Activated naive CD4-positive, alpha-beta T cell treated with anti-CD3 and anti-CD28 coated beads, Interleukin-2, amount 50 U/mL, for 72 hours (primary cell): ENCODE results near the gene KCNMA1. TPM values are rescaled to one million over a fixed set of nuclear protein-coding genes. Genes with fewer than 3 reads are reported as not detected.
"Not testable (repeated sequence)": the region's sequence is repeated elsewhere in the genome, so short reads cannot be mapped to it uniquely, and the experiment has no call there.

ENCODE experiments used
- ATAC-seq, 2 donors: fragments of 150-1000 bp; cut with Tn5 transposase; 2 replicates each; pipeline ENCODE4 v1.10.0; 2021; ENCODE audit warnings: mild to moderate bottlenecking in 2 of 2, moderate library complexity in 2 of 2
- DNase-seq, 2 donors: peaks; one replicate each; pipeline ENCODE4 v3.0.0; 2021 to 2022; ENCODE audit warnings: low spot score in 2 of 2
- H3K27ac Mint-ChIP-seq, 2 donors: one replicate each; pipeline ENCODE4 v1.8.0; 2022; ENCODE audit warnings: mild to moderate bottlenecking in 2 of 2, mixed read lengths in 2 of 2
- H3K36me3 Mint-ChIP-seq, 2 donors: one replicate each; pipeline ENCODE4 v1.8.0; 2022; ENCODE audit warnings: mixed read lengths in 2 of 2
- H3K9me3 Mint-ChIP-seq, 2 donors: one replicate each; pipeline ENCODE4 v1.8.0; 2022; ENCODE audit warnings: mixed read lengths in 2 of 2
- total RNA-seq, 2 donors: library from RNA; stranded (reverse); gene quantifications; one replicate each; pipeline ENCODE4 v1.2.3, GENCODE V29; 2022

The KCNMA1 gene
- total RNA-seq, 2 donors from 2014 or later = not detected

- Mint-ChIP-seq H3K27ac (no peak overlapping the region), H3K36me3 (no peaks in the 10 kb centered on the region), H3K9me3 (no peaks in the 10 kb centered on the region)
- DNase-seq = no peak
- no peak for ATAC-seq
Observed at GRCh38 chr10:77416311-77417135, 221.1 kb downstream of the KCNMA1 start.

- no peak for ATAC-seq
- no peaks in the 10 kb centered on the region for H3K36me3 Mint-ChIP-seq
- DNase-seq = no peak
- no peaks in the 10 kb centered on the region for H3K9me3 Mint-ChIP-seq
- no peak overlapping the region for H3K27ac Mint-ChIP-seq
Observed at GRCh38 chr10:77415313-77415960, 222.2 kb downstream of the KCNMA1 start.

- DNase-seq = no peak
- H3K36me3 Mint-ChIP-seq = no peaks in the 10 kb centered on the region
- H3K9me3 Mint-ChIP-seq = no peaks in the 10 kb centered on the region
- ATAC-seq = no peak
- no peak overlapping the region for H3K27ac Mint-ChIP-seq
Observed at GRCh38 chr10:77413231-77413630, 224.4 kb downstream of the KCNMA1 start.

- not testable (repeated sequence) for H3K36me3 Mint-ChIP-seq, H3K9me3 Mint-ChIP-seq, H3K27ac Mint-ChIP-seq, ATAC-seq, DNase-seq
Observed at GRCh38 chr10:77412573-77413133, 225.0 kb downstream of the KCNMA1 start.

GRCh38 chr10:77411805-77412204, 225.8 kb downstream of the KCNMA1 start:
- no peaks in the 10 kb centered on the region for H3K9me3 Mint-ChIP-seq
- H3K27ac Mint-ChIP-seq = no peak overlapping the region
- ATAC-seq (no peak), DNase-seq (no peak)
- H3K36me3 Mint-ChIP-seq = no peaks in the 10 kb centered on the region

GRCh38 chr10:77410523-77410922, 227.1 kb downstream of the KCNMA1 start:
- Mint-ChIP-seq H3K36me3 (no peaks in the 10 kb centered on the region), H3K27ac (no peak overlapping the region), H3K9me3 (no peaks in the 10 kb centered on the region)
- DNase-seq (no peak), ATAC-seq (no peak)

- H3K27ac Mint-ChIP-seq = no peak overlapping the region
- H3K36me3 Mint-ChIP-seq = no peaks in the 10 kb centered on the region
- no peak for DNase-seq
- no peak for ATAC-seq
- H3K9me3 Mint-ChIP-seq = no peaks in the 10 kb centered on the region
Observed at GRCh38 chr10:77409697-77410471, 227.7 kb downstream of the KCNMA1 start.

- ATAC-seq (no peak), DNase-seq (no peak)
- Mint-ChIP-seq H3K9me3 (no peaks in the 10 kb centered on the region), H3K27ac (no peak overlapping the region), H3K36me3 (no peaks in the 10 kb centered on the region)
Observed at GRCh38 chr10:77408259-77408658, 229.3 kb downstream of the KCNMA1 start.

- Mint-ChIP-seq H3K27ac (no peak overlapping the region), H3K36me3 (no peaks in the 10 kb centered on the region), H3K9me3 (no peaks in the 10 kb centered on the region)
- ATAC-seq (no peak), DNase-seq (no peak)
Observed at GRCh38 chr10:77406764-77407430, 230.7 kb downstream of the KCNMA1 start.

GRCh38 chr10:77405771-77406241, 231.8 kb downstream of the KCNMA1 start:
- H3K36me3 Mint-ChIP-seq = no peaks in the 10 kb centered on the region
- no peak for ATAC-seq
- no peak overlapping the region for H3K27ac Mint-ChIP-seq
- peak in 1 of 2 donors; percentile 7 for DNase-seq
- no peaks in the 10 kb centered on the region for H3K9me3 Mint-ChIP-seq

- DNase-seq (no peak), ATAC-seq (no peak)
- H3K36me3 Mint-ChIP-seq = no peaks in the 10 kb centered on the region
- H3K27ac Mint-ChIP-seq = no peak overlapping the region
- H3K9me3 Mint-ChIP-seq = no peaks in the 10 kb centered on the region
Observed at GRCh38 chr10:77404810-77405209, 232.8 kb downstream of the KCNMA1 start.

GRCh38 chr10:77403761-77404160, 233.8 kb downstream of the KCNMA1 start:
- H3K9me3 Mint-ChIP-seq = no peaks in the 10 kb centered on the region
- H3K27ac Mint-ChIP-seq = no peak overlapping the region
- ATAC-seq = no peak
- no peak for DNase-seq
- H3K36me3 Mint-ChIP-seq = no peaks in the 10 kb centered on the region

- ATAC-seq (no peak), DNase-seq (no peak)
- H3K9me3 Mint-ChIP-seq = no peaks in the 10 kb centered on the region
- no peaks in the 10 kb centered on the region for H3K36me3 Mint-ChIP-seq
- H3K27ac Mint-ChIP-seq = no peak overlapping the region
Observed at GRCh38 chr10:77401683-77402082, 235.9 kb downstream of the KCNMA1 start.

GRCh38 chr10:77400033-77400432, 237.6 kb downstream of the KCNMA1 start:
- Mint-ChIP-seq H3K9me3 (no peaks in the 10 kb centered on the region), H3K27ac (no peak overlapping the region), H3K36me3 (no peaks in the 10 kb centered on the region)
- no peak for DNase-seq
- ATAC-seq = no peak

GRCh38 chr10:77398986-77399755, 238.4 kb downstream of the KCNMA1 start:
- DNase-seq (no peak), ATAC-seq (no peak)
- Mint-ChIP-seq H3K9me3 (no peaks in the 10 kb centered on the region), H3K36me3 (no peaks in the 10 kb centered on the region), H3K27ac (no peak overlapping the region)

GRCh38 chr10:77398558-77398957, 239.1 kb downstream of the KCNMA1 start:
- Mint-ChIP-seq H3K36me3 (no peaks in the 10 kb centered on the region), H3K27ac (no peak overlapping the region), H3K9me3 (no peaks in the 10 kb centered on the region)
- no peak for DNase-seq
- ATAC-seq = no peak
